Measurements from ENCODE around the gene PLA2G2C.

- no peak for TF ChIP-seq CTCF (IDR thresholded peaks at IDR 0.05)
- TF ChIP-seq POLR2AphosphoS5 (IDR thresholded peaks at IDR 0.05): no peak
- TF ChIP-seq POLR2A (IDR thresholded peaks at IDR 0.05): no peak
Observed at GRCh38 chr1:20200966-20201365, 14.6 kb upstream of the PLA2G2C start.
